ENCODE measurements around the gene EXOC3L1. TPM values are rescaled to one million over a fixed set of nuclear protein-coding genes. Genes with fewer than 3 reads are reported as not detected.
A peak's percentile ranks its signal among the peaks of the same experiment; 100 is the strongest.

EXOC3L1 gene
- total RNA-seq, 1 experiment from 2014 or later: 0.50 TPM

GRCh38 chr16:67165121-67166078 is 24.5 kb downstream of the EXOC3L1 start:
- no peak for DNase-seq (ENCODE audit: low spot score)

GRCh38 chr16:67164599-67165061 is 25.3 kb downstream of the EXOC3L1 start, which contains the start of gene HSF4:
TSS of gene HSF4 (plus strand) at chr16:67164745. CDS start at chr16:67164812, 67 bp downstream.
- no peak for DNase-seq (ENCODE audit: low spot score)

- no peak for DNase-seq (ENCODE audit: low spot score)
These were observed 25.9 kb downstream of the EXOC3L1 start for GRCh38 chr16:67163999-67164558.

GRCh38 chr16:67163164-67163998 is 26.6 kb downstream of the EXOC3L1 start:
- DNase-seq (ENCODE audit: low spot score): no peak

- no peak for DNase-seq (ENCODE audit: low spot score)
These were observed 27.3 kb downstream of the EXOC3L1 start for GRCh38 chr16:67162506-67163163.

GRCh38 chr16:67161595-67162058 is 28.3 kb downstream of the EXOC3L1 start:
- no peak for DNase-seq (ENCODE audit: low spot score)

GRCh38 chr16:67158637-67159600 is 31.0 kb downstream of the EXOC3L1 start:
- no peak for DNase-seq (ENCODE audit: low spot score)

- no peak for DNase-seq (ENCODE audit: low spot score)
These were observed 31.9 kb downstream of the EXOC3L1 start for GRCh38 chr16:67157892-67158635.

GRCh38 chr16:67157106-67157748 is 32.7 kb downstream of the EXOC3L1 start:
- DNase-seq (ENCODE audit: low spot score): no peak

- DNase-seq (ENCODE audit: low spot score): no peak
These were observed 33.6 kb downstream of the EXOC3L1 start for GRCh38 chr16:67156143-67156844.

GRCh38 chr16:67155295-67156142 is 34.4 kb downstream of the EXOC3L1 start:
- no peak for DNase-seq (ENCODE audit: low spot score)

- no peak for DNase-seq (ENCODE audit: low spot score)
These were observed 35.2 kb downstream of the EXOC3L1 start for GRCh38 chr16:67154578-67155294.

GRCh38 chr16:67151431-67152097 is 38.4 kb downstream of the EXOC3L1 start:
- no peak for DNase-seq (ENCODE audit: low spot score)

GRCh38 chr16:67150833-67151396 is 39.0 kb downstream of the EXOC3L1 start, which contains the start of gene B3GNT9:
TSS of gene B3GNT9 (minus strand) at chr16:67150998. CDS start at chr16:67150485, 513 bp downstream.
- DNase-seq (ENCODE audit: low spot score): peak; percentile 74

GRCh38 chr16:67150047-67150832 is 39.7 kb downstream of the EXOC3L1 start:
- no peak for DNase-seq (ENCODE audit: low spot score)
